HepG2 (cell line): ENCODE results near the gene KDM5A. TPM values are rescaled to one million over a fixed set of nuclear protein-coding genes. Genes with fewer than 3 reads are reported as not detected.

Source experiments
- ATM ChIP-seq: fragments of 450-650 bp; IDR thresholded peaks from 2 replicates; pipeline ENCODE4 v1.7.1; 2017; ENCODE audit warnings: mild to moderate bottlenecking, borderline replicate concordance
- FOXP1 ChIP-seq, 2 experiments: fragments of 450-650 bp in 1 of 2; IDR thresholded peaks; 2 replicates each; pipeline ENCODE4 v1.6.1; 2017 to 2018; ENCODE audit warnings: antibody characterized with exemption in 1 of 2
- FUBP1 ChIP-seq: sonication (generic); formaldehyde crosslinking; IDR thresholded peaks from 2 replicates; pipeline ENCODE4 v1.5.1; 2020; ENCODE audit warnings: missing genetic modification reagents, mild to moderate bottlenecking, borderline replicate concordance
- GMEB1 ChIP-seq: sonication (generic); formaldehyde crosslinking; IDR thresholded peaks from 2 replicates; pipeline ENCODE4 v1.5.1; 2020; ENCODE audit warnings: missing genetic modification reagents, mild to moderate bottlenecking, borderline replicate concordance
- IKZF5 ChIP-seq: IDR thresholded peaks from 2 replicates; pipeline ENCODE4 v1.6.1; 2018; ENCODE audit warnings: missing genetic modification reagents, mild to moderate bottlenecking, missing compliant biosample characterization
- JUND ChIP-seq: sonication (generic); formaldehyde crosslinking; IDR thresholded peaks from 2 replicates; pipeline ENCODE4 v1.8.0; 2022; ENCODE audit warnings: mild to moderate bottlenecking, missing genetic modification reagents
- MAFG ChIP-seq: sonication (generic); formaldehyde crosslinking; IDR thresholded peaks from 2 replicates; pipeline ENCODE4 v1.5.1; 2020; ENCODE audit warnings: mild to moderate bottlenecking, missing genetic modification reagents
- MEIS2 ChIP-seq: sonication (generic); formaldehyde crosslinking; IDR thresholded peaks from 2 replicates; pipeline ENCODE4 v1.9.0; 2021; ENCODE audit warnings: mild to moderate bottlenecking, missing genetic modification reagents
- NR2C2 ChIP-seq: sonication (generic); formaldehyde crosslinking; IDR thresholded peaks from 2 replicates; pipeline ENCODE4 v1.4.0; 2020; ENCODE audit warnings: missing genetic modification reagents, mild to moderate bottlenecking, moderate library complexity, borderline replicate concordance
- PHB2 ChIP-seq: fragments of 450-650 bp; IDR thresholded peaks from 2 replicates; pipeline ENCODE4 v1.6.1; 2018; ENCODE audit not compliant: partially characterized antibody
- SMC3 ChIP-seq: IDR thresholded peaks from 2 replicates; pipeline ENCODE4 v1.6.1; 2011; ENCODE audit warnings: low read length, improper control_type of control experiment
- TFAP4 ChIP-seq: sonication (generic); IDR thresholded peaks from 2 replicates; pipeline ENCODE4 v1.6.1; 2016; ENCODE audit warnings: low read depth, borderline replicate concordance
- THYN1 ChIP-seq: sonication (generic); formaldehyde crosslinking; IDR thresholded peaks from 2 replicates; pipeline ENCODE4 v1.8.1; 2023; ENCODE audit warnings: low read depth, mild to moderate bottlenecking, moderate library complexity, missing genetic modification reagents, borderline replicate concordance
- ZFP36L2 ChIP-seq: sonication (generic); formaldehyde crosslinking; IDR thresholded peaks from 2 replicates; pipeline ENCODE4 v1.4.0; 2020; ENCODE audit warnings: missing genetic modification reagents
- ZIK1 ChIP-seq: sonication (generic); formaldehyde crosslinking; IDR thresholded peaks from 2 replicates; pipeline ENCODE4 v1.5.0; 2020; ENCODE audit warnings: mild to moderate bottlenecking, low read depth, missing genetic modification reagents, borderline replicate concordance
- ZNF274 ChIP-seq: sonication (generic); formaldehyde crosslinking; IDR thresholded peaks from 2 replicates; pipeline ENCODE4 v1.5.1; 2020; ENCODE audit warnings: mild to moderate bottlenecking, missing genetic modification reagents
- ZNF34 ChIP-seq: sonication (generic); formaldehyde crosslinking; IDR thresholded peaks from 2 replicates; pipeline ENCODE4 v1.4.0; 2020; ENCODE audit warnings: mild to moderate bottlenecking, missing genetic modification reagents, borderline replicate concordance
- ZNF362 ChIP-seq: sonication (generic); formaldehyde crosslinking; IDR thresholded peaks from 2 replicates; pipeline ENCODE4 v1.4.0; 2020; ENCODE audit warnings: missing genetic modification reagents, mild to moderate bottlenecking, borderline replicate concordance
- polyA plus RNA-seq, 8 experiments: library from polyadenylated mRNA; depleted of rRNA in 3 of 8; stranded (reverse) in 7 of 8; unstranded in 1 of 8; fragments of >200 nt; fragmentation: Illumina TruSeq in 4 of 8; extraction: Trizol in 4 of 8; gene quantifications; 2 replicates each; pipeline versions ENCODE4 v1.2.1 to v1.2.3, GENCODE V29; 2011 to 2016; ENCODE audit warnings: low read depth in 4 of 8, missing spikeins in 1 of 8, mixed read lengths in 1 of 8; ENCODE audit not compliant: insufficient read depth in 1 of 8
- total RNA-seq, 5 experiments: library from RNA; depleted of rRNA; stranded (reverse); fragments of >200 nt; fragmentation: Illumina TruSeq; extraction: Trizol; gene quantifications; 2 replicates each; pipeline ENCODE4 v1.2.3, GENCODE V29; 2016; ENCODE audit warnings: low read depth in 1 of 5
- TF ChIP-seq, protein P1 (sequence below), 2 experiments: sonication (generic) in 1 of 2; formaldehyde crosslinking in 1 of 2; IDR thresholded peaks; 2 replicates each; pipeline versions ENCODE4 v1.4.0 to v1.6.1; 2018 to 2020; ENCODE audit warnings: missing genetic modification reagents in 2 of 2, borderline replicate concordance in 1 of 2, low read depth in 1 of 2, mild to moderate bottlenecking in 1 of 2, missing biosample characterization in 1 of 2

The KDM5A gene
- total and polyA plus RNA-seq, 2 of the 13 experiments (the other 11 are each of a cell fraction or from before 2014, with no cell fraction given), result 12.0 to 29.2 TPM

DNA sequence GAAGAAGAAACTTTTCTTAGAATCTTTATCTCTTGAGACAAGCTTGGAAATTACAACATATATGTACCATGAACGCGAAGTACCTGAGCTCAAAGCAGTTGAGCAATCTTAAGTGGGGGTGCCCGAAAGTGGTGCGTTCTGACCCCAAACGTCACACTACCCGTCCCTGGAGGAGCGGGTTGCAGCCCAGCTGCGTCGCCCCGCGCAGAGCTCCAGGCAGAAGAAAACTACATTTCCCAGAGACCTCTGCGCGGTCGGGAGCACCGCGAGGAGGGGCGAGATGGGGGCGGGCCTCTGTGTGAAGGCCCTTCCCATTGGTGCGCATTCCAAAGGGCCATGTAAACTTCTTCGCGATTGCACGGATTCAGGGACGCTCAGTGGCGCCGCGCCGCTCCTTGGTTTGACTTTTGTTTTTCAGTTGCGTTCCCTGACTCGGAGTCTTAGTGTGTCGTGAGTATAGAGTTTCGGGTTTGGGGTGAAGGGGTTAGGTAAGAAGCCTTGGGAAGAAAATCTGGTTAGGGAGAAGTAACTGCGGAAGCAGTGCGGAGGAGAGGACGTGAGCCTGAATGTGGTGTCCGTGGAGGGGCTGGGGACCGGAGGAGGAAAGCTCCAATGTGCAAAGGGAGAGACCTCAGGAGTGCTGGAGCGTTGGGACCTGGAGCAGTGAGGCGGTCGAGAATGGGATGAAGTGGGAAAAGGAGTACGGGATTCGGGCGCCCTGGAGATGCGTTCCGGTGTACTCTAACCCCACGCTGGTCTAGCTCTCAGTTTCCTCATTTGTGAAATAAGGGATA is 12.3 kb upstream of the KDM5A start, which contains the start of gene CCDC77 (continued):
- TF ChIP-seq FUBP1 (CRISPR knock-in tag), result no peak
- no peak for TF ChIP-seq ZNF362 (CRISPR knock-in tag)
- peak; percentile 64; the same call in 1 of the 2 replicates for TF ChIP-seq TFAP4
- no peak for TF ChIP-seq FOXP1 (IDR thresholded peaks at IDR 0.05)
- no peak for TF ChIP-seq FOXP1 (CRISPR knock-in tag; IDR thresholded peaks at IDR 0.05)
- no peak for TF ChIP-seq ZFP36L2 (CRISPR knock-in tag)
- TF ChIP-seq SMC3, result no peak
- TF ChIP-seq, protein P1, sequence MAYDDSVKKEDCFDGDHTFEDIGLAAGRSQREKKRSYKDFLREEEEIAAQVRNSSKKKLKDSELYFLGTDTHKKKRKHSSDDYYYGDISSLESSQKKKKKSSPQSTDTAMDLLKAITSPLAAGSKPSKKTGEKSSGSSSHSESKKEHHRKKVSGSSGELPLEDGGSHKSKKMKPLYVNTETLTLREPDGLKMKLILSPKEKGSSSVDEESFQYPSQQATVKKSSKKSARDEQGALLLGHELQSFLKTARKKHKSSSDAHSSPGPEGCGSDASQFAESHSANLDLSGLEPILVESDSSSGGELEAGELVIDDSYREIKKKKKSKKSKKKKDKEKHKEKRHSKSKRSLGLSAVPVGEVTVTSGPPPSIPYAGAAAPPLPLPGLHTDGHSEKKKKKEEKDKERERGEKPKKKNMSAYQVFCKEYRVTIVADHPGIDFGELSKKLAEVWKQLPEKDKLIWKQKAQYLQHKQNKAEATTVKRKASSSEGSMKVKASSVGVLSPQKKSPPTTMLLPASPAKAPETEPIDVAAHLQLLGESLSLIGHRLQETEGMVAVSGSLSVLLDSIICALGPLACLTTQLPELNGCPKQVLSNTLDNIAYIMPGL (CRISPR knock-in tag; IDR thresholded peaks at IDR 0.05; ENCODE audit: borderline replicate concordance in 1 of 2, low read depth in 1 of 2), result peak; percentile 75 to 83
- peak; percentile 50; the same call in 1 of the 2 replicates for TF ChIP-seq IKZF5 (CRISPR knock-in tag)
- no peak for TF ChIP-seq THYN1 (CRISPR knock-in tag)
- TF ChIP-seq GMEB1 (CRISPR knock-in tag), result peak; percentile 89
- TF ChIP-seq ZNF34 (CRISPR knock-in tag), result no peak
- TF ChIP-seq ZIK1 (CRISPR knock-in tag), result no peak
- TF ChIP-seq NR2C2, result peak; percentile 89
- TF ChIP-seq PHB2, result no peak
- no peak for TF ChIP-seq JUND
- peak; percentile 67; the same call in 1 of the 2 replicates for TF ChIP-seq ZNF274 (CRISPR knock-in tag)
- 0 out of 2 replicates have a peak, but pooled peaks have one; percentile 30 for TF ChIP-seq MEIS2 (CRISPR knock-in tag)
- no peak for TF ChIP-seq ATM
- no peak for TF ChIP-seq MAFG (CRISPR knock-in tag)
